Neuronal stem cell (in vitro differentiated cells): ENCODE data around the gene IFT88.

ENCODE experiments used
- DNase-seq: peaks from one replicate; pipeline ENCODE4 v3.0.0-alpha.2; 2013; ENCODE audit warnings: low spot score
- H2AFZ ChIP-seq: one replicate; pipeline ENCODE4 v1.6.1; 2013; ENCODE audit warnings: mild to moderate bottlenecking, low read length, inconsistent platforms
- H2AK5ac ChIP-seq: 2 replicates; pipeline ENCODE4 v1.6.1; 2013; ENCODE audit warnings: low read depth, mild to moderate bottlenecking, inconsistent platforms, low read length, moderate library complexity, mixed read lengths
- H2BK120ac ChIP-seq: 2 replicates; pipeline ENCODE4 v1.6.1; 2013; ENCODE audit warnings: low read depth, mild to moderate bottlenecking, inconsistent platforms, low read length, moderate library complexity, mixed read lengths
- H2BK12ac ChIP-seq: one replicate; pipeline ENCODE4 v1.6.1; 2013; ENCODE audit warnings: low read length, inconsistent platforms
- H2BK15ac ChIP-seq: 2 replicates; pipeline ENCODE4 v1.6.1; 2013; ENCODE audit warnings: mild to moderate bottlenecking, low read length, inconsistent platforms, mixed read lengths
- H2BK5ac ChIP-seq: one replicate; pipeline ENCODE4 v1.6.1; 2013; ENCODE audit warnings: inconsistent platforms, mild to moderate bottlenecking, low read length, moderate library complexity
- H3K14ac ChIP-seq: one replicate; pipeline ENCODE4 v1.6.1; 2013; ENCODE audit warnings: low read length, inconsistent platforms
- H3K18ac ChIP-seq: 2 replicates; pipeline ENCODE4 v1.6.1; 2013; ENCODE audit warnings: low read length, inconsistent platforms
- H3K23ac ChIP-seq: 2 replicates; pipeline ENCODE4 v1.6.1; 2013; ENCODE audit warnings: low read depth, mild to moderate bottlenecking, mixed read lengths, low read length, inconsistent platforms; ENCODE audit not compliant: poor library complexity
- H3K27ac ChIP-seq: replicated peaks from 3 replicates; pipeline ENCODE4 v1.5.1; 2013; ENCODE audit warnings: low read length, inconsistent platforms
- H3K27me3 ChIP-seq, 3 experiments: 2 replicates each; pipeline ENCODE4 v1.6.1; 2013; ENCODE audit warnings: low read length in 3 of 3, mild to moderate bottlenecking in 2 of 3, inconsistent platforms in 1 of 3, low read depth in 1 of 3, mixed read lengths in 1 of 3, moderate library complexity in 1 of 3; ENCODE audit not compliant: control insufficient read depth in 3 of 3, insufficient read depth in 3 of 3
- H3K36me3 ChIP-seq, 2 donors: replicated peaks in 1 of 2; 2 replicates each; pipeline ENCODE4 v1.6.1; 2013; ENCODE audit warnings: low read length in 2 of 2; ENCODE audit not compliant: control insufficient read depth in 2 of 2, insufficient read depth in 2 of 2
- H3K4ac ChIP-seq: 2 replicates; pipeline ENCODE4 v1.6.1; 2013; ENCODE audit warnings: inconsistent platforms, mild to moderate bottlenecking, low read length, moderate library complexity
- H3K4me1 ChIP-seq, 2 donors: 1 replicate in 1 of 2; 2 replicates in 1 of 2; pipeline ENCODE4 v1.6.1; 2013; ENCODE audit warnings: low read length in 2 of 2, low read depth in 1 of 2; ENCODE audit not compliant: control insufficient read depth in 2 of 2, insufficient read depth in 1 of 2
- H3K4me2 ChIP-seq: one replicate; pipeline ENCODE4 v1.6.1; 2013; ENCODE audit warnings: mild to moderate bottlenecking, low read length, inconsistent platforms; ENCODE audit not compliant: insufficient read depth, poor library complexity, severe bottlenecking
- H3K4me3 ChIP-seq, 2 donors: 2 replicates each; pipeline ENCODE4 v1.5.1; 2013; ENCODE audit warnings: low read length in 2 of 2, mild to moderate bottlenecking in 2 of 2, inconsistent platforms in 1 of 2, moderate library complexity in 1 of 2
- H3K79me1 ChIP-seq: one replicate; pipeline ENCODE4 v1.6.1; 2013; ENCODE audit warnings: low read depth, mild to moderate bottlenecking, inconsistent platforms, low read length, moderate library complexity
- H3K9ac ChIP-seq: one replicate; pipeline ENCODE4 v1.6.1; 2013; ENCODE audit warnings: mild to moderate bottlenecking, low read depth, low read length, inconsistent platforms; ENCODE audit not compliant: poor library complexity
- H3K9me3 ChIP-seq, 2 donors: replicated peaks in 1 of 2; 2 replicates each; pipeline versions ENCODE3 to v1.6.1; 2013; ENCODE audit warnings: low read length in 2 of 2, mild to moderate bottlenecking in 2 of 2, inconsistent platforms in 1 of 2, low read depth in 1 of 2, mixed read lengths in 1 of 2, moderate library complexity in 1 of 2; ENCODE audit not compliant: control insufficient read depth in 2 of 2, insufficient read depth in 1 of 2
- H4K8ac ChIP-seq: one replicate; pipeline ENCODE4 v1.6.1; 2013; ENCODE audit warnings: low read depth, mild to moderate bottlenecking, inconsistent platforms, low read length, moderate library complexity
- H4K91ac ChIP-seq: one replicate; pipeline ENCODE4 v1.6.1; 2013; ENCODE audit warnings: low read length, low read depth, mild to moderate bottlenecking, inconsistent platforms; ENCODE audit not compliant: poor library complexity
- WGBS, 2 donors: extraction: QIAGEN DNeasy Blood & Tissue Kit; methylation state at CpG; one replicate each; pipeline ENCODE4 v1.1.7; 2013; ENCODE audit warnings: missing lambda C conversion rate in 2 of 2, mixed read lengths in 1 of 2; ENCODE audit not compliant: insufficient read length in 2 of 2, insufficient replicate concordance in 1 of 2; ENCODE audit errors: extremely low coverage in 2 of 2; 5-methylcytosine and 5-hydroxymethylcytosine counted together

IFT88 gene

GRCh38 chr13:20571676-20572075 lies 4.7 kb downstream of the IFT88 start:
- no peak overlapping the region for H3K14ac ChIP-seq
- no peak overlapping the region for H2BK120ac ChIP-seq
- H2BK5ac ChIP-seq: no peak overlapping the region
- no peak overlapping the region for H3K4me2 ChIP-seq
- H4K91ac ChIP-seq: no peak overlapping the region
- H3K79me1 ChIP-seq: no peaks in the 10 kb centered on the region
- H2BK15ac ChIP-seq: no peak overlapping the region
- H3K36me3 ChIP-seq: peaks cover 0 to 23% of the 10 kb centered on the region in 2 donors
- no peak overlapping the region for H3K4ac ChIP-seq
- H2AK5ac ChIP-seq: no peak overlapping the region
- no peak overlapping the region for H3K4me3 ChIP-seq
- no peak overlapping the region for H3K23ac ChIP-seq
- no peak for DNase-seq
- H2AFZ ChIP-seq: no peak overlapping the region
- no peak overlapping the region for H3K27ac ChIP-seq
- H3K4me1 ChIP-seq: no peaks in the 10 kb centered on the region
- peaks cover 0 to 15% of the 10 kb centered on the region in 2 donors for H3K9me3 ChIP-seq
- H3K9ac ChIP-seq: no peak overlapping the region
- no peak overlapping the region for H2BK12ac ChIP-seq
- H3K18ac ChIP-seq: no peak overlapping the region
- no peak overlapping the region for H4K8ac ChIP-seq
- H3K27me3 ChIP-seq: no peaks in the 10 kb centered on the region

- no peaks in the 10 kb centered on the region for H3K4me1 ChIP-seq
- no CpG with 5 or more reads among the region's 4 CpGs for WGBS, 2 donors
- H2BK120ac ChIP-seq: no peak overlapping the region
- H3K79me1 ChIP-seq: no peaks in the 10 kb centered on the region
- no peak overlapping the region for H3K27ac ChIP-seq
- H3K14ac ChIP-seq: no peak overlapping the region
- H3K27me3 ChIP-seq: no peaks in the 10 kb centered on the region
- H3K18ac ChIP-seq: no peak overlapping the region
- H2BK15ac ChIP-seq: no peak overlapping the region
- no peak overlapping the region for H3K4ac ChIP-seq
- no peak overlapping the region for H2AK5ac ChIP-seq
- no peak overlapping the region for H3K4me2 ChIP-seq
- H3K9me3 ChIP-seq: peaks cover 0 to 26% of the 10 kb centered on the region in 2 donors
- H4K91ac ChIP-seq: no peak overlapping the region
- H2BK12ac ChIP-seq: no peak overlapping the region
- H3K36me3 ChIP-seq: peaks cover 0 to 23% of the 10 kb centered on the region in 2 donors
- H4K8ac ChIP-seq: no peak overlapping the region
- no peak overlapping the region for H2BK5ac ChIP-seq
- H3K4me3 ChIP-seq: no peak overlapping the region
- no peak overlapping the region for H3K9ac ChIP-seq
- H3K23ac ChIP-seq: no peak overlapping the region
- no peak overlapping the region for H2AFZ ChIP-seq
- DNase-seq: no peak
Measured at GRCh38 chr13:20573186-20573585, 6.2 kb downstream of the IFT88 start.

DNA sequence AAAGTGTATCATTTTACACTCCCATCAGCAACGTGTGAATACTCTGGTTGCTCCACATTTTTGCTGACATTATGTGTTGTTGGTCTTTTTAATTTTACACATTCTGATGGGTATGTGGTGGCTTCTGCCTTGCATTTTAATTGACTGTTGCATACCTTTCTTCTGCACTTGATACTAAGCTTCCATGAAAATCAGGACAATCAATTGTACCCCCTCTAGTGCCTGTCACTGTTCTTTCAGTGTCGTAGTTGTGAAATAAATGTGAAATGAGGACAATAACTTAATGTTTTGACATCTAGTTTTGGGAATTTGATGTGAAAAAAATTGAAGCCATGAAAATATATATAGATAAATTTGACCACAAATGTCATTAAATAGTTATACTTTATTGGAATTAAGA lies 6.7 kb downstream of the IFT88 start:
- no peak overlapping the region for H2BK5ac ChIP-seq
- no peak overlapping the region for H3K4me2 ChIP-seq
- H4K8ac ChIP-seq: no peak overlapping the region
- no peak overlapping the region for H2BK120ac ChIP-seq
- no peak overlapping the region for H3K27ac ChIP-seq
- H3K79me1 ChIP-seq: no peaks in the 10 kb centered on the region
- no peak for DNase-seq
- no peak overlapping the region for H3K18ac ChIP-seq
- H3K36me3 ChIP-seq: peaks cover 0 to 26% of the 10 kb centered on the region in 2 donors
- H2BK15ac ChIP-seq: no peak overlapping the region
- peaks cover 0 to 26% of the 10 kb centered on the region in 2 donors for H3K9me3 ChIP-seq
- H2AFZ ChIP-seq: no peak overlapping the region
- no peaks in the 10 kb centered on the region for H3K4me1 ChIP-seq
- no peaks in the 10 kb centered on the region for H3K27me3 ChIP-seq
- no peak overlapping the region for H3K23ac ChIP-seq
- no peak overlapping the region for H4K91ac ChIP-seq
- H3K9ac ChIP-seq: no peak overlapping the region
- no peak overlapping the region for H2AK5ac ChIP-seq
- no peak overlapping the region for H3K4me3 ChIP-seq
- WGBS, 2 donors: no CpG with 5 or more reads among the region's 2 CpGs
- H3K14ac ChIP-seq: no peak overlapping the region
- no peak overlapping the region for H3K4ac ChIP-seq
- H2BK12ac ChIP-seq: no peak overlapping the region

DNA sequence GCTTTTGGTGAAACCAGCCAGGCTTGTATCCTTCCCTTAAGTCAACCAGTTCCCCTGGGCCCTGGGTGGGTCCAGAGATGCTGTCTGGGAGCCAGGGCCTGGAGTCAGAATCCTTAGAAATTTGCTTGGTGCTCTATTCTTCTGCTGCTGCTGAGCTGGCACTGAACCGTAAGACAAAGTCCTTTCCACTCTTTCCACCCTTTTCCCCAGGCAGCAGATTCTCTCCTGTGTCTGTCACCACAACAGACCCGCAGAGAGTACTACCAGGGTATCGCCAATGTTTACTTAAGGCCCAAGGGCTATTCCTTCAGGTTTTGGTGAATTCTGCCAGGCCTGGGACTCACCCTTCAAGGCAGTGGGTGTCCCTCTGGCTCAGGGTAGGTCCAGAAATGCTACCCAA lies 12.2 kb downstream of the IFT88 start:
- H3K4me3 ChIP-seq: no peak overlapping the region
- H3K4ac ChIP-seq: no peak overlapping the region
- no peaks in the 10 kb centered on the region for H3K4me1 ChIP-seq
- peak overlapping the region; percentile 61 for H2AK5ac ChIP-seq
- H3K36me3 ChIP-seq: peaks cover 9 to 56% of the 10 kb centered on the region in 2 donors
- H3K27me3 ChIP-seq: no peaks in the 10 kb centered on the region
- H3K27ac ChIP-seq: peak overlapping the region; percentile 27
- H2AFZ ChIP-seq: no peak overlapping the region
- no peak overlapping the region for H3K9ac ChIP-seq
- no peak overlapping the region for H3K23ac ChIP-seq
- H2BK5ac ChIP-seq: no peak overlapping the region
- no peak overlapping the region for H3K4me2 ChIP-seq
- peaks cover 0 to 35% of the 10 kb centered on the region in 2 donors for H3K9me3 ChIP-seq
- peak overlapping the region; percentile 31 for H3K14ac ChIP-seq
- no peak overlapping the region for H4K91ac ChIP-seq
- peaks cover 5% of the 10 kb centered on the region for H3K79me1 ChIP-seq
- WGBS, 2 donors: no CpG with 5 or more reads among the region's 3 CpGs
- no peak for DNase-seq
- H4K8ac ChIP-seq: no peak overlapping the region
- H3K18ac ChIP-seq: no peak overlapping the region
- no peak overlapping the region for H2BK120ac ChIP-seq
- no peak overlapping the region for H2BK15ac ChIP-seq
- no peak overlapping the region for H2BK12ac ChIP-seq
